NCI-H774 (cell line): Measurements from ENCODE around the gene ENTREP3.
"Not testable (repeated sequence)": the region's sequence is repeated elsewhere in the genome, so short reads cannot be mapped to it uniquely, and the experiment has no call there.

ENCODE experiments used
- DNase-seq: peaks from one replicate; lab custom pipeline; 2025; lab: John Stamatoyannopoulos, UW

The ENTREP3 gene

GRCh38 chr1:155255243-155256007 is at the start of gene ENTREP3:
Gene ENTREP3, minus strand, starts transcription at chr1:155255483. Its CDS starts 606 bp downstream, at chr1:155254877.
- peak; percentile 76 for DNase-seq

GRCh38 chr1:155304558-155305063 is 49.3 kb upstream of the ENTREP3 start:
- DNase-seq, result no peak

GRCh38 chr1:155301342-155301841 is 46.1 kb upstream of the ENTREP3 start, which contains the start of gene PKLR:
Gene PKLR, minus strand, starts transcription at chr1:155301438. Its CDS starts 43 bp downstream, at chr1:155301395.
- no peak for DNase-seq

- DNase-seq, result no peak
These were observed 45.5 kb upstream of the ENTREP3 start for GRCh38 chr1:155300553-155301329.

- no peak for DNase-seq
These were observed 44.7 kb upstream of the ENTREP3 start for GRCh38 chr1:155300024-155300423.

GRCh38 chr1:155297384-155297783 is 42.1 kb upstream of the ENTREP3 start:
- no peak for DNase-seq

- no peak for DNase-seq
These were observed 41.4 kb upstream of the ENTREP3 start for GRCh38 chr1:155296661-155297060.

GRCh38 chr1:155295942-155296267 is 40.6 kb upstream of the ENTREP3 start:
- no peak for DNase-seq

GRCh38 chr1:155295183-155295941 is 40.1 kb upstream of the ENTREP3 start:
- no peak for DNase-seq

- no peak for DNase-seq
These were observed 39.4 kb upstream of the ENTREP3 start for GRCh38 chr1:155294520-155295182.

GRCh38 chr1:155293086-155293749 is 37.9 kb upstream of the ENTREP3 start:
- no peak for DNase-seq

- not testable (repeated sequence) for DNase-seq
These were observed 35.7 kb upstream of the ENTREP3 start for GRCh38 chr1:155291006-155291405.

GRCh38 chr1:155287987-155288543 is 32.8 kb upstream of the ENTREP3 start:
- no peak for DNase-seq

GRCh38 chr1:155286544-155286943 is 31.3 kb upstream of the ENTREP3 start:
- DNase-seq, result no peak

GRCh38 chr1:155285631-155286044 is 30.4 kb upstream of the ENTREP3 start:
- no peak for DNase-seq

- no peak for DNase-seq
These were observed 29.8 kb upstream of the ENTREP3 start for GRCh38 chr1:155285063-155285462.

GRCh38 chr1:155284476-155284875 is 29.2 kb upstream of the ENTREP3 start:
- no peak for DNase-seq

GRCh38 chr1:155282488-155283091 is 27.3 kb upstream of the ENTREP3 start:
- DNase-seq, result no peak

GRCh38 chr1:155279268-155279667 is 24.0 kb upstream of the ENTREP3 start:
- DNase-seq, result no peak

- DNase-seq, result no peak
These were observed 23.4 kb upstream of the ENTREP3 start for GRCh38 chr1:155278689-155279160.
